WTC11 (cell line): Measurements from ENCODE around the gene IL9. TPM values are rescaled to one million over a fixed set of nuclear protein-coding genes. Genes with fewer than 3 reads are reported as not detected.

Experiments
- ATAC-seq: fragments of 200-7000 bp; cut with Tn5 transposase; 2 replicates; pipeline ENCODE4 v1.10.0; 2021; ENCODE audit warnings: mild to moderate bottlenecking, moderate library complexity
- CTCF ChIA-PET: fragments of 300-600 bp; sonication (Branson Sonifier 250); formaldehyde crosslinking; loops from one replicate; lab custom pipeline; 2021; ENCODE audit warnings: antibody characterized with exemption; lab: Charles Lee
- POLR2A ChIA-PET: fragments of 350-600 bp; sonication (Branson Sonifier 250); formaldehyde crosslinking; loops from one replicate; lab custom pipeline; 2021; ENCODE audit warnings: antibody characterized with exemption; lab: Charles Lee
- DNase-seq: peaks from one replicate; pipeline ENCODE4 v3.0.0; 2021; ENCODE audit warnings: low spot score
- H3K27ac Mint-ChIP-seq: 2 replicates; pipeline ENCODE4 v1.8.0; 2021; ENCODE audit warnings: mixed read lengths
- H3K27me3 Mint-ChIP-seq: 2 replicates; pipeline ENCODE4 v1.8.0; 2021; ENCODE audit warnings: low read depth, mild to moderate bottlenecking, moderate library complexity, mixed read lengths
- H3K36me3 Mint-ChIP-seq: 2 replicates; pipeline ENCODE4 v1.8.0; 2021; ENCODE audit warnings: mixed read lengths
- H3K4me1 Mint-ChIP-seq: 2 replicates; pipeline ENCODE4 v1.8.0; 2022; ENCODE audit warnings: mixed read lengths
- H3K4me3 Mint-ChIP-seq: 2 replicates; pipeline ENCODE4 v1.8.0; 2021; ENCODE audit warnings: mild to moderate bottlenecking, moderate library complexity, mixed read lengths
- H3K9me3 Mint-ChIP-seq: 2 replicates; pipeline ENCODE4 v1.8.0; 2021; ENCODE audit warnings: mixed read lengths
- CTCF ChIP-seq: fragments of 200-600 bp; IDR thresholded peaks from 2 replicates; pipeline ENCODE4 v1.8.0; 2022; ENCODE audit warnings: antibody characterized with exemption
- E2F1 ChIP-seq: sonication (generic); formaldehyde crosslinking; IDR thresholded peaks from 2 replicates; pipeline ENCODE4 v1.8.0; 2022; ENCODE audit warnings: mild to moderate bottlenecking, missing genetic modification reagents
- E2F5 ChIP-seq: sonication (generic); formaldehyde crosslinking; IDR thresholded peaks from 2 replicates; pipeline ENCODE4 v1.8.1; 2022; ENCODE audit warnings: mild to moderate bottlenecking, moderate library complexity, missing genetic modification reagents
- ERG ChIP-seq: fragments of 250-450 bp; sonication (Bioruptor Pico); IDR thresholded peaks from 2 replicates; pipeline ENCODE4 v1.8.0; 2021; ENCODE audit warnings: mild to moderate bottlenecking
- ETV6 ChIP-seq: sonication (generic); formaldehyde crosslinking; IDR thresholded peaks from 2 replicates; pipeline ENCODE4 v1.8.1; 2022; ENCODE audit warnings: mild to moderate bottlenecking, missing genetic modification reagents
- FOXP4 ChIP-seq: sonication (generic); formaldehyde crosslinking; IDR thresholded peaks from 2 replicates; pipeline ENCODE4 v1.8.0; 2022; ENCODE audit warnings: mild to moderate bottlenecking, missing genetic modification reagents
- GTF2I ChIP-seq: fragments of 250-450 bp; sonication (Bioruptor Pico); conservative IDR thresholded peaks from 2 replicates; pipeline ENCODE4 v1.4.0; 2021; ENCODE audit warnings: mild to moderate bottlenecking
- NR2C2 ChIP-seq: sonication (generic); formaldehyde crosslinking; IDR thresholded peaks from 2 replicates; pipeline ENCODE4 v1.8.0; 2022; ENCODE audit warnings: mild to moderate bottlenecking, missing genetic modification reagents
- PRDM15 ChIP-seq: sonication (generic); formaldehyde crosslinking; IDR thresholded peaks from 2 replicates; pipeline ENCODE4 v1.8.0; 2022; ENCODE audit warnings: missing genetic modification reagents
- RORB ChIP-seq: fragments of 250-450 bp; sonication (Bioruptor Pico); IDR thresholded peaks from 2 replicates; pipeline ENCODE4 v1.9.0; 2021; ENCODE audit warnings: mild to moderate bottlenecking
- SMAD4 ChIP-seq: sonication (generic); formaldehyde crosslinking; IDR thresholded peaks from 2 replicates; pipeline ENCODE4 v1.8.0; 2022; ENCODE audit warnings: mild to moderate bottlenecking, missing genetic modification reagents
- SOX15 ChIP-seq: fragments of 250-450 bp; sonication (Bioruptor Pico); IDR thresholded peaks from 2 replicates; pipeline ENCODE4 v1.9.0; 2021; ENCODE audit warnings: mild to moderate bottlenecking
- ZBTB21 ChIP-seq: sonication (generic); formaldehyde crosslinking; IDR thresholded peaks from 2 replicates; pipeline ENCODE4 v1.8.1; 2023; ENCODE audit warnings: mild to moderate bottlenecking, missing genetic modification reagents, borderline replicate concordance
- ZBTB43 ChIP-seq: sonication (generic); formaldehyde crosslinking; IDR thresholded peaks from 2 replicates; pipeline ENCODE4 v1.8.1; 2023; ENCODE audit warnings: mild to moderate bottlenecking, missing genetic modification reagents
- ZMAT4 ChIP-seq: fragments of 250-450 bp; sonication (Bioruptor Pico); IDR thresholded peaks from 2 replicates; pipeline ENCODE4 v1.9.0; 2021; ENCODE audit warnings: mild to moderate bottlenecking
- ZNF219 ChIP-seq: sonication (generic); formaldehyde crosslinking; IDR thresholded peaks from 2 replicates; pipeline ENCODE4 v1.8.0; 2023; ENCODE audit warnings: missing genetic modification reagents, mild to moderate bottlenecking, borderline replicate concordance
- ZNF232 ChIP-seq: sonication (generic); formaldehyde crosslinking; IDR thresholded peaks from 2 replicates; pipeline ENCODE4 v1.8.0; 2022; ENCODE audit warnings: mild to moderate bottlenecking, missing genetic modification reagents
- ZSCAN18 ChIP-seq: fragments of 250-450 bp; sonication (Bioruptor Pico); IDR thresholded peaks from 2 replicates; pipeline ENCODE4 v2.1.2; 2022; ENCODE audit warnings: mild to moderate bottlenecking, moderate library complexity
- total RNA-seq: library from RNA; stranded (reverse); gene quantifications from 3 replicates; pipeline ENCODE4 v1.2.3, GENCODE V29; 2021

IL9 gene
- total RNA-seq, 1 experiment from 2014 or later: not detected

- TF ChIP-seq ZNF232 (CRISPR knock-in tag) (no peak), PRDM15 (CRISPR knock-in tag) (no peak), ZMAT4 (CRISPR knock-in tag) (no peak), ZBTB43 (no peak), SMAD4 (no peak), E2F1 (CRISPR knock-in tag) (no peak), E2F5 (CRISPR knock-in tag) (no peak), ZNF219 (CRISPR knock-in tag) (no peak), FOXP4 (CRISPR knock-in tag) (no peak), ETV6 (no peak), ZBTB21 (CRISPR knock-in tag) (no peak), ERG (CRISPR knock-in tag) (no peak), GTF2I (CRISPR knock-in tag) (no peak), ZSCAN18 (CRISPR knock-in tag) (no peak), NR2C2 (no peak), RORB (CRISPR knock-in tag) (no peak), SOX15 (CRISPR knock-in tag) (no peak), CTCF (no peak)
- H3K27ac Mint-ChIP-seq: no peak overlapping the region
- no peaks in the 10 kb centered on the region for H3K36me3 Mint-ChIP-seq
- no peaks in the 10 kb centered on the region for H3K4me1 Mint-ChIP-seq
- ChIA-PET POLR2A (no interaction called here), CTCF (interaction anchor here (1.2 kb wide), 1 partner anchor 33 kb away, joined by 3 read pairs; no protein-coding TSS in a partner anchor)
- H3K27me3 Mint-ChIP-seq: no peaks in the 10 kb centered on the region
- no peak overlapping the region for H3K4me3 Mint-ChIP-seq
- H3K9me3 Mint-ChIP-seq: no peaks in the 10 kb centered on the region
- ATAC-seq (no peak), DNase-seq (no peak)
These were observed 45.0 kb downstream of the IL9 start for GRCh38 chr5:135850671-135851070.
